NCI-H774 (cell line): ENCODE measurements around the gene SMAD9.
A peak's percentile ranks its signal among the peaks of the same experiment; 100 is the strongest.

Experiments used
- DNase-seq: peaks from one replicate; lab custom pipeline; 2025; lab: John Stamatoyannopoulos, UW

The SMAD9 gene

GRCh38 chr13:36919833-36920615, at the start of gene SMAD9:
Gene SMAD9 (minus strand): TSS chr13:36920238. CDS start chr13:36879689, 40,549 bp downstream.
- DNase-seq: peak; percentile 27

GRCh38 chr13:36966404-36966803, 46.4 kb upstream of the SMAD9 start:
- no peak for DNase-seq

- no peak for DNase-seq
Observed at GRCh38 chr13:36965767-36966166, 45.7 kb upstream of the SMAD9 start.

GRCh38 chr13:36959456-36960116, 39.5 kb upstream of the SMAD9 start:
- no peak for DNase-seq

DNA sequence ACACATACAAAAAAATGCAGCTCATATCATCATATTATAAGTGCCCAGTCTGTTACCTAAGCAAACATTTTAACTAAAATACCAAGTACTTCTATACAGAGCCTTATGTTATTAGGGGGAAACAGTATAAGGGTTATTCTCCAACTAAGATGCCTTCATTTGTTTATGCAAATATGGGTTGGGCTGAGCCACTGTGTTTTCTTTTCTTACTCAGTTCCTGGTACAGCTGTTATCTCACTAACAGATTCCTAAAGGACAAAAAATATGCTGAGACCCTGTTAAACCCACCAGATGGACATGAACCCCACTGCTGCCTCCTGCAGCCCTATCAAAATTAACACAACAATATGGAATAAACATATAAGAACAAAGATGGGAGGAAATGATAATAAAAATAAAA, 34.5 kb upstream of the SMAD9 start:
- no peak for DNase-seq

DNA sequence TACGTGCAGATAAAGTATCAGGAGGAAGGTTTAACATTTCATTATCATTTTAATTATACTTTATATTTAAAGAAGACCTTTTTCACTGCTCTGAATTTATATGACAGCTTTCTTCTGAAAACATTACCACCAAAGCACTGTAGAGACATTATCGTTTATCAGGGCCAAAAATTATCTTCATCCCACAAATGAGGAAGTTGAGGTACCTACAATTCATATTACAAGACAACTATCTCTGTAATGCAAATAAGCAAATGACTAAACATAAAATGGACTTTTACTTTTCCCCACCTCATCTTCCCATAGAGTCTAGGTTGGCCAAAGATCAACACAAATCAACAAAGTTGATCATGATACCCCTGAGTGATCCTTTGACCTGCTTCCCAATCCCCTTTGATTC, 30.9 kb upstream of the SMAD9 start:
- no peak for DNase-seq

GRCh38 chr13:36950330-36950729, 30.3 kb upstream of the SMAD9 start:
- no peak for DNase-seq

- DNase-seq: no peak
Observed at GRCh38 chr13:36945078-36945477, 25.0 kb upstream of the SMAD9 start.

GRCh38 chr13:36925603-36926002, 5.6 kb upstream of the SMAD9 start:
- DNase-seq: no peak

- no peak for DNase-seq
Observed at GRCh38 chr13:36924001-36924400, 4.0 kb upstream of the SMAD9 start.

DNA sequence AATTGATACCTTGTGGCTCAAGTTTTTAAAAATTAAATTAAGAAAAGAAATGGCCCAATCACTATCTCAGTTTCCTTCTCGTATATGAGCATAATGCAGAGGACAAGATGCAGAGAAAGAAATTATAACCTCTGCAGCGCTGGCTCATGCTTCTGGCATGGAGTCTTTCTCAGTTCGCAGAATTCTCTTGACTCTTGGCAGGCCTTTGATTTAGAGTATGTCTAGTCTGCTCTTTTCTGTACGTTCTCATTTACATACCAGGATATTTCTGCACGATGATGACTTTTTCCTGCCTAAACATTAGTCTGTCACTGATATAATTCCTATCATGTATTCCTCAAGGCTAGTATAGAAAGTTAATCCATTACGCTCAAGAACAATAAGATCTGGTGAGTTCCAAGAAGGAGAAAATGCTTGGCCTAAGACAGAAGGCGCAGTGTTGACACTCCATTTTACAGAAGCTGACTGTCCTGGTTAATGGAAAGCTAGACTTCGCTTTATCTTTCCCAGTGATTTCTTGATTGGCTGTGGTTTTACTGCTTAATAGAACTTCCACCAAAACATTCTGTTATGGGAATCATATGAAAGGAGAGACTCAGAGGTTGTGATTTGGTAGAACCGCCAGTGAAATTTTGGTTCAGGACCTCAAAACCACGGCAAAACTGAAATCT, 1.7 kb upstream of the SMAD9 start:
- DNase-seq: no peak

- DNase-seq: no peak
Observed at GRCh38 chr13:36920616-36921185, 663 bp upstream of the SMAD9 start.

GRCh38 chr13:36919171-36919832, 736 bp downstream of the SMAD9 start:
- peak; percentile 40 for DNase-seq

- DNase-seq: no peak
Observed at GRCh38 chr13:36918246-36919131, 1.5 kb downstream of the SMAD9 start.

GRCh38 chr13:36917311-36917710, 2.7 kb downstream of the SMAD9 start:
- no peak for DNase-seq

GRCh38 chr13:36915896-36916640, 4.0 kb downstream of the SMAD9 start:
- no peak for DNase-seq

- no peak for DNase-seq
Observed at GRCh38 chr13:36915106-36915505, 4.9 kb downstream of the SMAD9 start.

DNA sequence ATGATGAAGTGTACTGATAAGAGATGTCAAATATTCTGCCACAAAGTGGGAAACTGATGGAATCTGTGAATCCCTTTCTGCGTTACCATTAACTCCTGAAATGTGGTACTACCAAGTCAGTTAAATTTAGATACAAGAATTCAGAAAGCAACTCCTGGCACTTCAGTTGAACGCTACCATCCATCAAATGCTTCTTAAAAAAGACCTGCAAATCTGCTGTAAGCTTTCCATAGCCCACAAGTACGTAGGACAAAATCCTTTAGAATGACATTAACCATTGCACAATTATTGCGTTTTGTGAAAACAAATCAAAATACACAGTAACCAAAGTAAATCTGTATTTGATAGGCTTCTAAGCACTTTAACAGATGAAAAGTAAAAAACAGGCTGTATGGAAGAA, 5.4 kb downstream of the SMAD9 start:
- no peak for DNase-seq

DNA sequence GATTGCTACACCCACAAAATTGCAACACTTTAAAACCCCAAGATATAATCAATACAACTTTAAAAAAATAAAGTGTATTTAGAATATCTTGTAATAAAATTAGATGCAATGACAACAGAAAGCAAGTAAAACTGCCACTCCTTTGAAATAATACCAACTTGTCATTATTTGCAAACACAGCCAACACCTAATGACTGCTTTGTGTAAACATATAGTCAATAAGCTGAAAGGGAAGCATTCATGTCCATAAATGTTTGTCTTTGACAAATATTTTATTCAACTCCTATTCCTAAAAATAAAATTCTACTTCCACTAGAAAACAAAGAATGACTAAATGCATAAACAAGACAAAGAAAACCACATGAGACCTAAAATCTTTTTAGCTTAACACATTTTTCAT, 6.6 kb downstream of the SMAD9 start:
- DNase-seq: peak; percentile 57

- no peak for DNase-seq
Observed at GRCh38 chr13:36912973-36913372, 7.1 kb downstream of the SMAD9 start.
